SK-N-MC (cell line): Measurements from ENCODE around the gene CEP72.

ENCODE experiments used
- EZH2 ChIP-seq: fragments of 200-600 bp; sonication (generic); IDR thresholded peaks from one replicate; pipeline ENCODE4 v1.6.1; 2017; ENCODE audit warnings: antibody characterized with exemption
- POLR2AphosphoS5 ChIP-seq: IDR thresholded peaks from 2 replicates; pipeline ENCODE4 v1.6.1; 2012; ENCODE audit warnings: mild to moderate bottlenecking, low read depth, low read length, borderline replicate concordance

DNA sequence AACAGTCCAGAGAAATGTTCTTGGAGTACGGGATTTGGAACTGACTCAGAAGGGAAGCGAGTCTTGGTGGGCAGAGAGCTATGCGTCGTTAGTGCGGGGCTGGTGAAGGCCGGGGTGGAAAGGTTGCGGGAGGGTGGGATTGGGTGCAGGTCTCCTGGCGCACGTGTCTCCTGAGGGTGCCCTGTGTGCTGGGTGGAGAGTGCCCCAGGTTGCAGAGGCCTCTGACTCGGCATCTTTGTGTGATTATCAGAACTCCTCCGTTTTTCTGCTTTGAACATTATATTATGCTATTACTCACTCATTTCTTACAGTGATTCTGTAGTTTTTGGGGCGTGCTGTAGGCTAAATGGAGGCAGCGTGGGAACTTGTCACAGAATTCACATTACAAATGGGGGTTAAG is 11.4 kb downstream of the CEP72 start:
- TF ChIP-seq EZH2, result no peak
- TF ChIP-seq POLR2AphosphoS5, result no peak
